GM23248 (cell line): ENCODE results near the gene CACNA1D.

ENCODE experiments used
- EZH2 ChIP-seq: fragments of 200-600 bp; sonication (generic); IDR thresholded peaks from 2 replicates; pipeline ENCODE4 v1.6.1; 2018; ENCODE audit warnings: antibody characterized with exemption, mild to moderate bottlenecking; ENCODE audit not compliant: insufficient read depth, poor library complexity, severe bottlenecking
- EZH2phosphoT487 ChIP-seq: fragments of 200-600 bp; sonication (generic); IDR thresholded peaks from 2 replicates; pipeline ENCODE4 v1.6.1; 2018; ENCODE audit warnings: antibody characterized with exemption, moderate library complexity, mild to moderate bottlenecking, low read depth; ENCODE audit not compliant: insufficient read depth

- TF ChIP-seq EZH2phosphoT487 = no peak
- no peak for TF ChIP-seq EZH2
Measured at GRCh38 chr3:53862241-53862640, 367.8 kb downstream of the CACNA1D start.
